GM19463 (cell line): Measurements from ENCODE around the gene RAB8A.
"Not testable (repeated sequence)": the region's sequence is repeated elsewhere in the genome, so short reads cannot be mapped to it uniquely, and the experiment has no call there.

ENCODE experiments used
- ATAC-seq: cut with Tn5 transposase; IDR thresholded peaks from one replicate; pipeline ENCODE4 v1.9.1; 2021; ENCODE audit warnings: mild to moderate bottlenecking, moderate library complexity; ENCODE audit not compliant: unreplicated experiment

Gene RAB8A

GRCh38 chr19:16106121-16106520 is 5.6 kb upstream of the RAB8A start:
- no peak for ATAC-seq

DNA sequence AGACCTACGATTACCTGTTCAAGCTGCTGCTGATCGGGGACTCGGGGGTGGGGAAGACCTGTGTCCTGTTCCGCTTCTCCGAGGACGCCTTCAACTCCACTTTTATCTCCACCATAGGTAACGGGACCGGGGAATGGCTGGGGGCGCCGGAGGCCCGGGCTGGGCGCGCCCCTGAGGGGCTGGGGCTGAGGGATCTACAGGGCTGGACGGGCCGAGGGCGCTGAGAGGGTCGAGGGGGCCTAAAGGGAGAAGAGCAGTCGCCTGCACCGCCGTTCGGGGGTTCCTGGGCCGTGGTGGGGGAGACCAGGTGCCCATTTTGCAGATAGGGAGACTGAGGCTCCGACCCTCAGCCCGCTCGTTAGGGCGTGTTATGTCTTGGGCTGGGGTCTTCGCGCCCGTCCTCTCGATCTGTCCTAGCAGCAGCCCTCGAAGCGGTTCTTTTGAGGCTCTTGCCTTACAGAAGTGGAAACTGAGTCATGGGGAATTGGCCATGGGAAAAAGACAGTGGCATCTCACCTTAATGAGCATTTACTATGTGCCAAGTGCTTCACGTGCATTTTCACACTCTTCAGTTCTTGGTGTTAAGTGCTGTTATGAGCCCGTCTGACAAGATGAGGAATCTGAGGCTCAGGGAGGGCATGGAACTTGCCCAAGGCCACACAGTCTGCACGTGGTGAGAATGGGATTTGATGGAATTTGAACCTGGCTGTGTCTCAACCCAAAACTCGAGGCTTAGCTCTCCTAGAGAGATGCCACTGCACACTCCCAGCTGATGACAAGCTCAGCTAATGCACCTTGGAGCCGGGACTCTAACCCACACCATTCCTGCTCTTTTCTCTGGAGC is 442 bp downstream of the RAB8A start:
- no peak for ATAC-seq

DNA sequence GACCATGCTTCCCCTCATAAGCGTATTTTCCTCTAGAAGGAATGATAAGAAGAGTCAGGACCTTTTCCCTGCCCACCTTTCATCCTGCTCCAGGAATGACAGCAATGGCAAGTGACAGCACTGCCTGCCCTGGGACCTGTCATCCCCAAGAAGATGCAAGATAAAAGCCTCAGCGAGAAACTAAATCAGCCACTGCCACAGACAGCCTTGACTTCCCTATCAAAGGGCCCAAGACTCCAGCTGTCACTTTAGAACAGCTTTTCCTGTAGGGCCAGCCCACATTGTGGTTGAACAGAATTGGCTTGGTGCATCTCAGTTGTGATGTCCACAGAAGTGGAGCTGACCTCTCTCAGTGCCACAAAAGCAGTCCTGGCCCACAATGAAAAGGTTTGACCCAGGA is 1.1 kb downstream of the RAB8A start:
- ATAC-seq, result no peak

DNA sequence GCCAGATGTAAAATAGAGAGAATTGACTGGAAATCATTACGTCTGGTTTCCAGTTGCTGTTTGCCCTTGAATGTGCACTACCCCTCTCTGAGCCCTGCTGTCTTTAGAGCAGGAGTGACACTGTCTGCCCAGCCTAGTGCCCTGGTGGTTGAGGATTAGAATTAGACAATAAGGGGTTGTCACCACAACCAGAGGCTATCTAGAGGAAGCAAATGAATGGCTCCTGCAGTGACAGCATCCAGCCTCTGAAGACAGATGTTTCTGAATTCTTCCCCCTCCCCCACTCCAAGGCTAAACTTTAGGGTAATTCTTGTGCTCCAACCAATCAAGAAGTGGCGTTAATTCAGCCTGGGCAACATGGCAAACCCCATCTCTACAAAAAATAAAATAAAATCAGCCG is 2.0 kb downstream of the RAB8A start:
- no peak for ATAC-seq

DNA sequence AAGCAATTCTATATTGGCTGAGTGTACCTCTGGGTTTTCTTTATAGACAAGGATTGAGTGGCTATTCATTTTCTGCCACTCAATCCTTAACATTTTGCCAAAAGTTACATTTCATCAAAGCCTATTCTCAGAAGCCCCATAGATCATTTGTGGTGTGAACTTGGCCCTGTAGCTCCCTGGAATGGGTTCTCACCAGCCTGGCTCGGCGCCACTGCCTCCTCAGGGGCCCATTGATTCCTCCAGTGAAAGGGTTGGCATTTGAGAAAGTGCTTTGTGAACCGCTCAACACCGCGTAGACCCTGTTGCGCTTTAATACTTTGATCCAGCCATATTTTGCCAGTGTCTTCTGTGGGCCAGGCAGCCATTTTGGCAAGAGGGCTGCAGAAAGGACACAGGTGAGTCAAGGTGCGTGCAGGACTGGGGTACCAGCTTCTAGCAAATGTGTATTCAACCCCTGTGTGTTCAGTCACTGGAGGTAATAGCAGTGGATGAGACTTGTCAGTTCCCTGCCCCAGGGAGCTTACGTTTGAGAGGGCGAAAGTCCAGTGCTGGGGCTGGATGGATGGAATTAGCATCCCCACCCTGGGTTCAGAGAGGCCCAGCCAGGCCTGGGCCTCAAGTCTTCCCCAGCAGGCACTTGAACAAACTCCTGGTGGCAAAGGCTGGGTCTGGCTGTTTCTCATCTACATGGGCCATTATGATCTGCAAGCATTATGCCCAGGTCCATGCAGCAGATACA is 3.8 kb downstream of the RAB8A start:
- ATAC-seq, result no peak

- ATAC-seq, result no peak
Measured at GRCh38 chr19:16116067-16116466, 4.4 kb downstream of the RAB8A start.

GRCh38 chr19:16117594-16118033 is 5.9 kb downstream of the RAB8A start:
- ATAC-seq, result no peak

- ATAC-seq, result peak; percentile 83
Measured at GRCh38 chr19:16118489-16119033, 6.9 kb downstream of the RAB8A start.

DNA sequence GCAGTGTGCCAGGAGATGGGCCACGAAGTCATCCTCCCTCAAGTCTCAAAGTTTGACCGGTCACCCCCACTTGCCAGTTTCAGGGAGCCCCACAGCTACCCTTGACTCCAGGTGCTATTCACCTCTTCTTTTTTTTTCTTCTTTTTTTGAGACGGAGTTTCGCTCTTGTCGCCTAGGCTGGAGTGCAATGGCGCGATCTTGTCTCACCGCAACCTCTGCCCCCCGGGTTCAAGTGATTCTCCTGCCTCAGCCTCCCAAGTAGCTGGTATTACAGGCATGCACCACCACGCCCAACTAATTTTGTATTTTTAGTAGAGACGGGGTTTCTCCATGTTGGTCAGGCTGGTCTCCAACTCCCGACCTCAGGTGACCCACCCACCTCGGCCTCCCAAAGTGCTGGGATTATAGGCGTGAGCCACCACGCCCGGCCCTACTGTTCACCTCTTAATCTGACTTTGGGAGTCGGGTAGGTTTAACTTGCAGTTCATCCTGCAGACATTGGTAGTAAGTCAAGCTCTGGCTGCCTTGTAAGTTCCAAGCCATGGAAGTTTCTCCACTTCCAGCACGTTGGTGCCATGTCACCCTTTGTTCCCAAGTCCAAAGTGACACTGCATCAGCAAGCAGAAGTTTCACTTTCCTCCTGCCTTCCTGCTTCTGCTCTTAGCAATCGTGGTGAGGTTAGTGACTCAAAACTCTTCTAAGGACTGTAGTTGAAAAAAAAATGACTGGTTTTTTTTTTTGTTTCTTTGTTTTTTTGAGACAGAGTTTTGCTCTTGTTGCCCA is 7.6 kb downstream of the RAB8A start:
- not testable (repeated sequence) for ATAC-seq

- no peak for ATAC-seq
Measured at GRCh38 chr19:16121141-16121540, 9.5 kb downstream of the RAB8A start.

- no peak for ATAC-seq
Measured at GRCh38 chr19:16121967-16122366, 10.3 kb downstream of the RAB8A start.

- no peak for ATAC-seq
Measured at GRCh38 chr19:16124953-16125352, 13.3 kb downstream of the RAB8A start.

DNA sequence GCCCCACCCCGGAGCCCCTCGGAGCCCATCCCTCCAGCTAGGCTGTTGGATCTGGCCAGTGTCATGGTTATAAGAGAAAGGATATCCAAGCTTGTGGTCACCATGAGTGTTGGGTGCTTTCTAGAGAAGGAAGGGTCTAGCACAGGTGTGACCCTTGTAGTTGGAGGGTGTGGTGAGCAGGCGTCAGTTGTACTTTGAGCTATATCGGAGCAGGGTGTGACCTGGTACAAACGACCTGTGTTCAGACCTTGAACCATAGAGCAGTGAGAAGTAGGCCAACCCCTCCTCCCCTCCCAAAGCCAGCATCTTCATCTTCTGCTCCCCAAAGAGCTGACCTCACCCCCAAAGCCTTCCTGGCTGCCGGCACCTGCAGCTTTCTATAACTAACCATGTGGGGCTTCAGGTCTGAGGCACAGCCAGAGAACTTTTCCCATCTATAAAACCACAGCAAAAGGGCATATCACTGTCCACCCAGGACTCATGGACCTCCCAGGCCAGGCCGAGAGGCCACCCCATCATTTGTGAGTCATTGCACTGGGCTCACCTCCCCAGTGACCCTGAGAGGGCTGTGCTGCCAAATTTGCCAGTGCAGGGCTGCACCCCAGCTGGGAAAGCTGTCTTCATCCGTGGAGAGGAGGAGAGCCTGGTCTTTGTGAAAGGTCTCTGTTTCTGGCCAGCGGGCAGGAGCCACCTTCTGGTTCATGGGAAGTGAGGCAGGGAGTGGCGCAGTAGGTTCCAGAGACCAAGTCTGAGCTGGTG is 14.2 kb downstream of the RAB8A start:
- ATAC-seq, result no peak

- ATAC-seq, result no peak
Measured at GRCh38 chr19:16127080-16127479, 15.4 kb downstream of the RAB8A start.

DNA sequence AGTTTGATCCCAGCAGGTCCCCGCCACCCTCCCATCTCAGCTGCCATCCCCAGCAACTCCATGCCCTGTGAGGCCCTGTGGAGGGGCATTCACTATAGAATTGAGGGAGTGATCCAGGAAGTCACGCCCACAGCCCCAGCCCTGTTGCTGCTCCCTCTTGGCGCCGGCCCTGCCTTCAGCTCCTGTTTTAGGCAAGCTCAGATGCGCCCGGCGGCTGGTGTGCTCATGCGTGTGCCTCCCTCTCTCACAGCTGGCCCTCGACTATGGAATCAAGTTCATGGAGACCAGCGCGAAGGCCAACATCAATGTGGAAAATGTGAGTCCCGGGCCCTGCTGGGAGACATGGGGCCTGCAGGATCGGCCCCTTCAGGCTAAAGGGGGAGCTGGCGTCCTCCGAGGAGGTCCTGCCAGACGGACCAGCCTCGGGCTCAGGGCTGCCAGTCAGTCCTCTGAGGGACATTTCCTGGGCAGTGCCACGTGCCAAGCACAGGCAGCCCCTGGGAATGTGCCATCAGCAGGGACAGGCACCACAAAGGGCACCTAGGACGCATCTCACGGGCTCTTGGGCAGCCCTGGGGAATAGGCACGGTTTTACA is 16.2 kb downstream of the RAB8A start:
- no peak for ATAC-seq

DNA sequence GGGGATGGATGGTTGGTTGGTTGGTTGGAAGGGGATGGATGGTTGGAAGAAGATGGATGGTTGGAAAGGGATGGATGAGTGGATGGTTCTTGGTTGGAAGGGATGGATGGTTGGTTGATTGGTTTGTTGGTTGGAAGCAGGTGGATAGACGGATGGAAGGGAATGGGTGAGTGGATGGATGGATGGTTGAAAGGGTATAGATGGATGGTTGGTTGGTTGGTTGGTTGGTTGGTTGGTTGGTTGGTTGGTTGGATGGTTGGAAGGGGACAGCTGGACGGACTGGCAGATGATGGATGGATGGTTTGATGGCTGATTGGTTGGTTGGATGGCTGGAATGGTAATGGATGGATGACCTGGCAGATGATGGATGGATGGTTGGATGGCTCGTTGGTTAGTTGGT is 20.0 kb downstream of the RAB8A start:
- no peak for ATAC-seq

- no peak for ATAC-seq
Measured at GRCh38 chr19:16133818-16134217, 22.1 kb downstream of the RAB8A start.

DNA sequence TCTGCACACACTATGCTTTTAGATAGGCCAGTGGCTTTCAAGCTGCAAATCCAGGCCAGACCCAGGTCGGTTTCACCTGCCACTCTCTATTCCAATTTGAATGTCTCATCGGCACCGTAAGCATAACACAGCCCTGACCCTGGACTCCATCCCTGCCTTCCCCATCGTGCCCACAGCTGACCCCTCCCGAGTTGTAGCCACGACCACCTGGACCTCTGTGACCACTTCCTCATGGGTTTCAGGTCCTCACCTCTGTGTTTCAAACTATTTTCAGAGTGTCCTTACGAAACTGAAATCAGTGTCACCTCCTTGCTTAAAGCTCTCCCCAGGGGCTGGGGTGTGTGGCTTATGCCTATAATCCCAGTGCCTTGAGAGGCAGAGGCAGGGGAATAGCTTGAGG is 22.8 kb downstream of the RAB8A start:
- no peak for ATAC-seq

GRCh38 chr19:16135430-16136127 is 23.9 kb downstream of the RAB8A start:
- ATAC-seq, result no peak
